Measurements from ENCODE around the gene ADAT3.

GRCh38 chr19:1907563-1908363 is 2.6 kb downstream of the ADAT3 start:
- TF ChIP-seq POLR2A (IDR thresholded peaks at IDR 0.05) (no peak), CTCF (IDR thresholded peaks at IDR 0.05 in 8 of 11, conservative IDR thresholded peaks at IDR 0.05 in 3 of 11) (no peak), POLR2AphosphoS5 (IDR thresholded peaks at IDR 0.05) (peak in 1 of 3 donors; percentile 40)

Data from spleen (tissue), 7 donors.